Measurements from ENCODE around the gene FAM72A.
"Not testable (repeated sequence)": the region's sequence is repeated elsewhere in the genome, so short reads cannot be mapped to it uniquely, and the experiment has no call there.

The FAM72A gene

GRCh38 chr1:206205569-206205968 lies 2.9 kb upstream of the FAM72A start:
- H3K27ac ChIP-seq (ENCODE audit: low read length); H3K9me3 ChIP-seq (ENCODE audit: control insufficient read depth in 2 of 2, low read length in 2 of 2); H3K4me3 ChIP-seq (ENCODE audit: low read length in 2 of 2); H3K9ac ChIP-seq (ENCODE audit: low read length in 2 of 2); H3K27me3 ChIP-seq (ENCODE audit: control insufficient read depth in 1 of 2, insufficient read depth in 2 of 2, low read length in 2 of 2); H3K4me1 ChIP-seq (ENCODE audit: control insufficient read depth, insufficient read depth, low read length); H3K36me3 ChIP-seq (ENCODE audit: control insufficient read depth in 2 of 2, insufficient read depth in 2 of 2, low read length in 2 of 2): not testable (repeated sequence)

DNA sequence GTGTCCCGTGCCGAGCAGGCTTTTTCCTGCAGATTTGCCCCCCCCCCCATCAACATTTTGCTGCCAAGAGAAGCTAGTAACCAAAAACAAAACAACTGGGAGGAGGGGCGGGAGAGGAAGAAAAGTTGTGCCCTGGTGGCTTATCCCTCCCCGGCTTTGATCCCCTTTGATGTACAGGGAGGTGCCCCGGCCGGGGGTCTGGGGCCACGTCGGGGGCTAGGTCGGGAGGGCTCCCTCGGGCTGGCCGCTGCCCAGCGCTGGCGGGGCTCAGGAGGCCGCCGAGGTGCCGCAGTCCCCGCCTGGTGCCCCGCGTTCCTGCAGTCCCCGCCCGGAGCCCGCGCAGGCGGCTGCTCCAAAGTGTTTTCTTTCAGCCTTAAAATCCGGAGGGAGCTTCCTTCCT lies 2.2 kb upstream of the FAM72A start:
- H3K27me3 ChIP-seq (ENCODE audit: control insufficient read depth in 1 of 2, insufficient read depth in 2 of 2, low read length in 2 of 2); H3K27ac ChIP-seq (ENCODE audit: low read length); H3K4me1 ChIP-seq (ENCODE audit: control insufficient read depth, insufficient read depth, low read length); H3K36me3 ChIP-seq (ENCODE audit: control insufficient read depth in 2 of 2, insufficient read depth in 2 of 2, low read length in 2 of 2); H3K9ac ChIP-seq (ENCODE audit: low read length in 2 of 2); H3K9me3 ChIP-seq (ENCODE audit: control insufficient read depth in 2 of 2, low read length in 2 of 2): not testable (repeated sequence)
- peak overlapping the region in 1 of 2 donors; percentile 35 for H3K4me3 ChIP-seq (ENCODE audit: low read length in 2 of 2)

DNA sequence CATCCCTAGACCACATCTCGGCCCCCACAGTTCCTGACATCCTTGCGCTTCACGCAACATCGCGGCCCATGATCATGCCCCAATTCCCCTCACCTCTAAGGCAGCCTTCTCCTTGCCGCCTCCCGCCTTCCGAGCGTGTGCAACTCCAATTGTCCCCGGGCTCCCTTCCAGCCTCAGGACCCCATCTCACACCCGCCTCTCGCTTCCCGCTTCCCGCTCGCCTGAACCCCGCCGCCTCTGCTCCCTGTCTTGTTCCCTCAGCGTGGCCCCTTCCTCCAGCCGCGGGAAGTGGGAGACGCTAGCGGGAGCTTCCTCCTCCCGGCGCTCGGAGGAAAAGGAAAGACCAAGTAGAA lies 1.5 kb upstream of the FAM72A start:
- not testable (repeated sequence) for H3K36me3 ChIP-seq (ENCODE audit: control insufficient read depth in 2 of 2, insufficient read depth in 2 of 2, low read length in 2 of 2); H3K27me3 ChIP-seq (ENCODE audit: control insufficient read depth in 1 of 2, insufficient read depth in 2 of 2, low read length in 2 of 2); H3K9me3 ChIP-seq (ENCODE audit: control insufficient read depth in 2 of 2, low read length in 2 of 2); H3K9ac ChIP-seq (ENCODE audit: low read length in 2 of 2); H3K4me1 ChIP-seq (ENCODE audit: control insufficient read depth, insufficient read depth, low read length); H3K27ac ChIP-seq (ENCODE audit: low read length)
- peak overlapping the region in 1 of 2 donors; percentile 49 for H3K4me3 ChIP-seq (ENCODE audit: low read length in 2 of 2)

DNA sequence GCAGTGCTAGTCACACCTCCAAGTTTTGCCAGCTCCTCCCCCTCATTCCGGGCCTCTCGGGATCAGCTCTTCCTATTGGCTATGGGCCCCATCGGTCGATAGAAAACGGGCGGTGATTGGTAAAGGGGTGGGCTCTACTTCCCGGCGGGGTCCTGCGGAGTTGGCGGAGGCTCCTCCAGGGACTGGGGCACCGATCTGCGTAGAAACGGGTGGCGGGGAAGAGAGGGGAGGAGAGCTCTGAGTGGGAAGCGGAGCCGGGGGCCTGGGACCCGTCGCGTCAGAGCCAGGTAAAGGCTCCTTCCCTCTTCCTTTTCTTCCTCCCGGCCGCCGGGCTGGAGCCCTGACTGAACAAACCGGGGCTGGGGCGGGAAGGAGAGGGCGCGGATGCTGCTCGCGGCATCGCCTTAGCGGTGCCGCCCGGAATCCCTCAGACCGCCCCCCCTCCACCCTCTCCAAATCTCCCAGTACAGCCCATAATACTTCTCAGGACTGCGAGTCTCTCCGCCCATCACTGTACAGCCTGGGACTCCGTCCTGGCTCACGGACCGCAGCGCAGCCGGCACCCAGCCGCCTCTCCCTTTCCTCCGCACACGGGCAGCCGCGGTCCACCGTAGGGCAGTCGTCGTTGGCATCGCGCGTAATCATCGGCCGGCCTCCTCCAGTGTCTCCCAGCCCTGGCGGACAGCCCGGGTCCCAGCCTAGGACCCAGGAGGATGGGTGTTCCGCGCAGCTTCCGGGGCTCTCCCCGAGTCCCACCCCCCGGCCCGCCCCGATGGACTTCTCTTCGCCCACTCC lies 922 bp upstream of the FAM72A start, which contains the start of gene SRGAP2:
TSS of gene SRGAP2 (plus strand) at position 178 of the 795 bp plus-strand sequence. CDS start 2,430 bp downstream, outside the sequence.
- H3K9me3 ChIP-seq (ENCODE audit: control insufficient read depth in 2 of 2, low read length in 2 of 2); H3K9ac ChIP-seq (ENCODE audit: low read length in 2 of 2); H3K27me3 ChIP-seq (ENCODE audit: control insufficient read depth in 1 of 2, insufficient read depth in 2 of 2, low read length in 2 of 2); H3K27ac ChIP-seq (ENCODE audit: low read length); H3K36me3 ChIP-seq (ENCODE audit: control insufficient read depth in 2 of 2, insufficient read depth in 2 of 2, low read length in 2 of 2); H3K4me1 ChIP-seq (ENCODE audit: control insufficient read depth, insufficient read depth, low read length): not testable (repeated sequence)
- peak within 1 kb of the TSS in 1 of 2 donors; percentile 49 for H3K4me3 ChIP-seq (ENCODE audit: low read length in 2 of 2)

DNA sequence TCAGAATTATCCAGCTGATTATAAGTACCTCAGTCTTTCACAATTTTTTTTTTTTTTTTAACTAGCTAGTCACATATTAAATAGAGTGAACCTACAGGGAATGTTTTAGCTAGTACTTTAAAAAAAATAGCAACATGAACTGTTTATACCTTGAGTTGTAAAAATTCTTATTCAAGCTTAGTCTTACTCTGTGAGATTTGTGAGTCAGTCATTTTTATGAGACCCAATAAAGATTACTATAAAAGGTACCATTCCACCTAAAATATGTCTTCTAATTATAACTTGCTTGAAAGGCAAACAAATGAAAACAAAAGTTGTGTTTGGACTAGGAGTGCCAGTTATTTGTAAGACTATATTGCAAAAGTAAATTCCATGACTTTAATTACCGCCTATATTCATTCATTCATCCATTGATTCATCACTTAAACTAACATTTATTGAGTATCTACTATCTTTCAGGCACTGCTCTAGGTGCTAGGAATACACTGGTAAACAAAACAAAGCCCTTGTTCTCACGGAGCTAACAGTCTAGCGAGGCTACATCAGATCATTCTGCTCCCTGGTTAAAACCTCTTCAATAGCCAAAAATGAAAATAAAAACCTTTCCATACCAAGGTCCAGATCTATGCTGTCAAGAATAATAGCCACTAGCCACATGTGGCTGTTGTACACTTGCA lies 5.8 kb downstream of the FAM72A start:
- H3K4me3 ChIP-seq (ENCODE audit: low read length in 2 of 2); H3K9me3 ChIP-seq (ENCODE audit: control insufficient read depth in 2 of 2, low read length in 2 of 2); H3K27me3 ChIP-seq (ENCODE audit: control insufficient read depth in 1 of 2, insufficient read depth in 2 of 2, low read length in 2 of 2); H3K9ac ChIP-seq (ENCODE audit: low read length in 2 of 2); H3K4me1 ChIP-seq (ENCODE audit: control insufficient read depth, insufficient read depth, low read length); H3K36me3 ChIP-seq (ENCODE audit: control insufficient read depth in 2 of 2, insufficient read depth in 2 of 2, low read length in 2 of 2); H3K27ac ChIP-seq (ENCODE audit: low read length): not testable (repeated sequence)

GRCh38 chr1:206195182-206195581 lies 7.5 kb downstream of the FAM72A start:
- H3K4me1 ChIP-seq (ENCODE audit: control insufficient read depth, insufficient read depth, low read length); H3K27ac ChIP-seq (ENCODE audit: low read length); H3K27me3 ChIP-seq (ENCODE audit: control insufficient read depth in 1 of 2, insufficient read depth in 2 of 2, low read length in 2 of 2); H3K9ac ChIP-seq (ENCODE audit: low read length in 2 of 2); H3K4me3 ChIP-seq (ENCODE audit: low read length in 2 of 2); H3K36me3 ChIP-seq (ENCODE audit: control insufficient read depth in 2 of 2, insufficient read depth in 2 of 2, low read length in 2 of 2); H3K9me3 ChIP-seq (ENCODE audit: control insufficient read depth in 2 of 2, low read length in 2 of 2): not testable (repeated sequence)

DNA sequence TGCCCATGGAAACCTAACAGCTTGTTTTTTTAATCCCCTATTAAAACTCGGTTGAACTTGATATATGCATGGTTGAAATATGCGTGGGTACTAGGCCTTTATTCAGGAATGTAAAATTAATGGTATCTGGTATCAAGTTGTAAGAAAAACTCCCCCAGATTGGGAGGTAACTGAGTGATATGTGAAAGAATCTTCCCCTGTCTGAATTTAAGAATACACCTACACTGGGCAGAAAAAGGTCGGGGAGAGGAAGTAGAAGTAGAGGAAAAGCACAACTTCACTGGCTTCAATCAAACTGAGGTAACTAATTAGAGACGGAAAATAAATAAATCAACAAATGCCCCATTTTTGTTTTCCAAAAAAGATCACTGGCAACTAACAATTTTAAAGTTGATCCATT lies 15.8 kb downstream of the FAM72A start:
- H3K9ac ChIP-seq (ENCODE audit: low read length in 2 of 2); H3K4me3 ChIP-seq (ENCODE audit: low read length in 2 of 2); H3K27me3 ChIP-seq (ENCODE audit: control insufficient read depth in 1 of 2, insufficient read depth in 2 of 2, low read length in 2 of 2); H3K4me1 ChIP-seq (ENCODE audit: control insufficient read depth, insufficient read depth, low read length); H3K9me3 ChIP-seq (ENCODE audit: control insufficient read depth in 2 of 2, low read length in 2 of 2); H3K36me3 ChIP-seq (ENCODE audit: control insufficient read depth in 2 of 2, insufficient read depth in 2 of 2, low read length in 2 of 2); H3K27ac ChIP-seq (ENCODE audit: low read length): not testable (repeated sequence)

DNA sequence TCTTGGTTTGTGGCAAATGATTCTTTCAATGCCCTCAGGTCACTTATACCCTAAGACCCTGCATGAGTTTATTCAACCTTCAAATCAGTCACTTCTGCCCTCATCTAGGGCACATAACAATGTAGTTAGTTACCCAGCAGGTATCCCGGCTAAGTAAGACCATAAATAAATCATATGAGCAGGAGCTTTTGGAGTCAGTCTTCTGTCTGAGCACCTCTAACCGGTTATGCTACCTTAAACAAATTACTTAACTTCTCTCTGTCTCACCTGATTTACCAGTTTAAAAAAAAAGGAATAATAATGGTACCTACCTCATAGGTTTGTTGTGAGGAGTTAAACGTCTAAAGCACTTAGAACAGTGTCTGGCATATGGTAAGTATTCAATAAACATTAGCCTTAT lies 16.9 kb downstream of the FAM72A start:
- H3K9ac ChIP-seq (ENCODE audit: low read length in 2 of 2); H3K9me3 ChIP-seq (ENCODE audit: control insufficient read depth in 2 of 2, low read length in 2 of 2); H3K36me3 ChIP-seq (ENCODE audit: control insufficient read depth in 2 of 2, insufficient read depth in 2 of 2, low read length in 2 of 2); H3K27ac ChIP-seq (ENCODE audit: low read length); H3K4me3 ChIP-seq (ENCODE audit: low read length in 2 of 2); H3K27me3 ChIP-seq (ENCODE audit: control insufficient read depth in 1 of 2, insufficient read depth in 2 of 2, low read length in 2 of 2); H3K4me1 ChIP-seq (ENCODE audit: control insufficient read depth, insufficient read depth, low read length): not testable (repeated sequence)

- not testable (repeated sequence) for H3K27ac ChIP-seq (ENCODE audit: low read length); H3K9me3 ChIP-seq (ENCODE audit: control insufficient read depth in 2 of 2, low read length in 2 of 2); H3K27me3 ChIP-seq (ENCODE audit: control insufficient read depth in 1 of 2, insufficient read depth in 2 of 2, low read length in 2 of 2); H3K9ac ChIP-seq (ENCODE audit: low read length in 2 of 2); H3K36me3 ChIP-seq (ENCODE audit: control insufficient read depth in 2 of 2, insufficient read depth in 2 of 2, low read length in 2 of 2); H3K4me3 ChIP-seq (ENCODE audit: low read length in 2 of 2); H3K4me1 ChIP-seq (ENCODE audit: control insufficient read depth, insufficient read depth, low read length)
Observed at GRCh38 chr1:206183788-206184187, 18.9 kb downstream of the FAM72A start.

GRCh38 chr1:206182368-206183317 lies 20.0 kb downstream of the FAM72A start:
- H3K9me3 ChIP-seq (ENCODE audit: control insufficient read depth in 2 of 2, low read length in 2 of 2); H3K27me3 ChIP-seq (ENCODE audit: control insufficient read depth in 1 of 2, insufficient read depth in 2 of 2, low read length in 2 of 2); H3K9ac ChIP-seq (ENCODE audit: low read length in 2 of 2); H3K4me3 ChIP-seq (ENCODE audit: low read length in 2 of 2); H3K36me3 ChIP-seq (ENCODE audit: control insufficient read depth in 2 of 2, insufficient read depth in 2 of 2, low read length in 2 of 2); H3K27ac ChIP-seq (ENCODE audit: low read length); H3K4me1 ChIP-seq (ENCODE audit: control insufficient read depth, insufficient read depth, low read length): not testable (repeated sequence)

Measured in stomach smooth muscle (tissue), 2 donors.